Left ventricle myocardium inferior (tissue), 1 donor: Measurements from ENCODE around the gene AANAT. TPM values are rescaled to one million over a fixed set of nuclear protein-coding genes. Genes with fewer than 3 reads are reported as not detected.

ENCODE experiments used
- DNase-seq: peaks from one replicate; pipeline ENCODE4 v3.0.0-alpha.2; 2020
- H3K27ac ChIP-seq: fragments of 200-600 bp; replicated peaks from 2 replicates; pipeline ENCODE4 v1.8.0; 2021
- H3K27me3 ChIP-seq: fragments of 200-600 bp; 2 replicates; pipeline ENCODE4 v1.8.0; 2021; ENCODE audit warnings: low read depth
- H3K36me3 ChIP-seq: fragments of 200-600 bp; 2 replicates; pipeline ENCODE4 v1.8.0; 2021
- H3K4me1 ChIP-seq: fragments of 200-600 bp; 2 replicates; pipeline ENCODE4 v1.8.0; 2021
- H3K4me3 ChIP-seq: fragments of 200-600 bp; 2 replicates; pipeline ENCODE4 v1.8.0; 2021; ENCODE audit warnings: mild to moderate bottlenecking, moderate library complexity
- H3K9me3 ChIP-seq: fragments of 200-600 bp; replicated peaks from 2 replicates; pipeline ENCODE4 v1.8.0; 2021
- CTCF ChIP-seq: fragments of 200-600 bp; IDR thresholded peaks from 2 replicates; pipeline ENCODE4 v1.8.0; 2021; ENCODE audit warnings: antibody characterized with exemption, mild to moderate bottlenecking, borderline replicate concordance
- intact Hi-C: fragments of 100-400 bp; cut with micrococcal nuclease; formaldehyde crosslinking; loops from one replicate; pipeline ENCODE4 v1.11.0; 2022
- total RNA-seq: library from RNA; stranded (reverse); fragmentation: NEBNext Ultra II Directional; extraction: Animal tissue kit (Norgen Biotek cat#: 25700); gene quantifications from one replicate; pipeline ENCODE4 v1.2.1, GENCODE V29; 2021
- donor health status: DM: no; HTN: yes; CAD: no; lungs with severe emphysema.

Gene AANAT
- total RNA-seq, 1 donor from 2014 or later = not detected

GRCh38 chr17:76442341-76443338 is 24.8 kb upstream of the AANAT start:
- Histone ChIP-seq H3K4me1 (peaks cover 100% of the 10 kb centered on the region), H3K4me3 (no peak overlapping the region), H3K27me3 (no peaks in the 10 kb centered on the region), H3K9me3 (no peaks in the 10 kb centered on the region), H3K36me3 (no peaks in the 10 kb centered on the region), H3K27ac (peak overlapping the region; percentile 11)
- DNase-seq = no peak
- TF ChIP-seq CTCF = no peak
- intact Hi-C loops = no loop called here

GRCh38 chr17:76444518-76445311 is 22.7 kb upstream of the AANAT start:
- Histone ChIP-seq H3K27ac (peak overlapping the region; percentile 94), H3K4me1 (peaks cover 100% of the 10 kb centered on the region), H3K4me3 (no peak overlapping the region), H3K27me3 (no peaks in the 10 kb centered on the region), H3K9me3 (no peaks in the 10 kb centered on the region), H3K36me3 (no peaks in the 10 kb centered on the region)
- no peak for DNase-seq
- TF ChIP-seq CTCF = no peak
- intact Hi-C loops = no loop called here

GRCh38 chr17:76445697-76446448 is 21.5 kb upstream of the AANAT start:
- peak overlapping the region; percentile 94 for H3K27ac ChIP-seq
- H3K9me3 ChIP-seq = no peaks in the 10 kb centered on the region
- no peaks in the 10 kb centered on the region for H3K27me3 ChIP-seq
- DNase-seq = no peak
- H3K4me1 ChIP-seq = peaks cover 100% of the 10 kb centered on the region
- intact Hi-C loops = no loop called here
- no peak for TF ChIP-seq CTCF
- H3K36me3 ChIP-seq = no peaks in the 10 kb centered on the region
- H3K4me3 ChIP-seq = peak overlapping the region; percentile 15

- no peak for DNase-seq
- Histone ChIP-seq H3K4me3 (peak overlapping the region; percentile 15), H3K9me3 (no peaks in the 10 kb centered on the region), H3K27me3 (no peaks in the 10 kb centered on the region), H3K27ac (peak overlapping the region; percentile 94), H3K36me3 (no peaks in the 10 kb centered on the region), H3K4me1 (peaks cover 100% of the 10 kb centered on the region)
- TF ChIP-seq CTCF = no peak
- intact Hi-C loops = no loop called here
These were observed 20.8 kb upstream of the AANAT start for GRCh38 chr17:76446449-76447231.
